ENCODE data around the gene IGFL2. TPM values are rescaled to one million over a fixed set of nuclear protein-coding genes. Genes with fewer than 3 reads are reported as not detected.
"Not testable (repeated sequence)": the region's sequence is repeated elsewhere in the genome, so short reads cannot be mapped to it uniquely, and the experiment has no call there.

The IGFL2 gene
- total RNA-seq, 2 donors from 2014 or later = 0.72 TPM; not detected in 1

GRCh38 chr19:46159418-46160232 lies 11.6 kb downstream of the IGFL2 start:
- no peaks in the 10 kb centered on the region for H3K4me1 Mint-ChIP-seq
- no peaks in the 10 kb centered on the region for H3K9me3 ChIP-seq (ENCODE audit: control insufficient read depth, low read length, poor library complexity, severe bottlenecking)
- no peak overlapping the region for H3K4me3 Mint-ChIP-seq
- DNase-seq (no peak), ATAC-seq (no peak)
- H3K27me3 Mint-ChIP-seq = peaks cover 56% of the 10 kb centered on the region
- H3K36me3 Mint-ChIP-seq (ENCODE audit: low read depth) = no peaks in the 10 kb centered on the region
- no peak overlapping the region for H3K27ac Mint-ChIP-seq

DNA sequence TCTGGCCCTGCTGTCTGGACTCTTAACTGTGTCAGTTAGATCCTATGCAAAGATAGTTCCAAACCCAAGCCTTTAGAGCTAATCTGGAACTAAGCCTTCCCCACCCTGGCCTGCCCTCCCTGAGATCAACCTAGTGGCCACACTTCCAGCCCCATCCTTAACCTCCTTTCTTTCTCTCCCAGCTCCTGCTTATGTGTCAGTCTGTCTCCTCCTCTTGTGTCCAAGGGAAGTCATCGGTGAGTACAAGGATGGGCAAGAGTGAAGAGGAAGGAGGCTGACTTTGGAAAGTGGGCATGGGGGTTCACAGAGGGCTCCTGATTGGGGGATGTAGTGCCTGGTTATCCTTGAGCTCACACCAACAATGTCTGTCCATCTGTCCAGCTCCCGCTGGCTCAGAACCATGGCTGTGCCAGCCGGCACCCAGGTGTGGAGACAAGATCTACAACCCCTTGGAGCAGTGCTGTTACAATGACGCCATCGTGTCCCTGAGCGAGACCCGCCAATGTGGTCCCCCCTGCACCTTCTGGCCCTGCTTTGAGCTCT lies 12.3 kb downstream of the IGFL2 start:
- H3K27ac Mint-ChIP-seq = no peak overlapping the region
- DNase-seq = no peak

DNA sequence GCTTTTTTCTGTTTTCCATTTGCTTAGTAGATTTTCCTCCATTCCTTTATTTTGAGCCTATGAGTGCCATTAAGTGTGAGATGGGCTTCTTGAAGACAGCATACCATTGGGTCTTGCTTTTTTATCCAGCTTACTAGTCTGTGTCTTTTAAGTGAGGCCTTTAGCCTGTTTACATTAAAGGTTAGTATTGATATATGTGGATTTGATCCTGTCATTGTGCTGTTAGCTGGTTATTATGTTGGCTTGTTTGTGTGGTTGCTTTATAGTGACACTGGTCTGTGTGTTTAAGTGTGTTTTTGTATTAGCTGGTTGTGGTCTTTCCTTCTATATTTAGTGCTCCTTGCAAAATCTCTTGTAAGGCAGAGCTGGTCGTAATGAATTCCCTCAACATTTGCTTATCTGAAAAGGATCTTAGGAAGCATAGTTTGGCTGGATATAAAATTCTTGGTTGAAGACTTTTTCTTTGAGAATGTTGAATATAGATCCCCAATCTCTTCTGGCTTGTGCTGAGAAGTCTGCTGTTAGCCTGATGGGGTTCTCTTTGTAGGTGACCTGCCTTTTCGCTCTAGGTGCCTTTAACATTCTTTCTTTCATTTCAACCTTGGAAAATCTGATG lies 13.7 kb downstream of the IGFL2 start:
- ATAC-seq; H3K9me3 ChIP-seq (ENCODE audit: control insufficient read depth, low read length, poor library complexity, severe bottlenecking); H3K4me1 Mint-ChIP-seq; DNase-seq; H3K4me3 Mint-ChIP-seq; H3K36me3 Mint-ChIP-seq (ENCODE audit: low read depth); H3K27ac Mint-ChIP-seq: not testable (repeated sequence)
- H3K27me3 Mint-ChIP-seq = peaks cover 50% of the 10 kb centered on the region

More for the DNA sequence above, 12.3 kb downstream of the IGFL2 start:
- Mint-ChIP-seq H3K4me1 (no peaks in the 10 kb centered on the region), H3K4me3 (no peak overlapping the region), H3K27me3 (peaks cover 57% of the 10 kb centered on the region), H3K36me3 (ENCODE audit: low read depth) (no peaks in the 10 kb centered on the region)
- no peak for ATAC-seq
- H3K9me3 ChIP-seq (ENCODE audit: control insufficient read depth, low read length, poor library complexity, severe bottlenecking) = no peaks in the 10 kb centered on the region

DNA sequence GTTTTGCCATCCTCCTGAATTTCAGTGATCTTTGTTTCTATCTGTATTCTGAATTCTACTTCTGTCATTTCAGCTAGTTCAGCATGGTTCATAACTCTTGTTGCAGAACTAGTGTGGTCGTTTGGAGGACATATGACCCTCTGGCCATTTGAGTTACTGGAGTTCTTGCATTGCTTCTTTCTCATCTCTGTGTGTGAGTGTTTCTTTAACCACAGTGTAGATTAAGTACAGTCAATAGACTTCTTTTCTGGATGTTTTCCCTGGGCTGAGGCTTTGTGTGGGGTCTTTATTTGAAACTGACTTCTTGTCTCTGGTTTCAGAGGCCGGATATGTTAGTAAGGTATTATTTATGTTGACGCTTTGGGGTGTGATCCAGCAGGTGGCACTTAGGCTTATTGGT lies 14.7 kb downstream of the IGFL2 start:
- no peaks in the 10 kb centered on the region for H3K36me3 Mint-ChIP-seq (ENCODE audit: low read depth)
- peaks cover 55% of the 10 kb centered on the region for H3K27me3 Mint-ChIP-seq
- DNase-seq (no peak), ATAC-seq (no peak)
- H3K9me3 ChIP-seq (ENCODE audit: control insufficient read depth, low read length, poor library complexity, severe bottlenecking) = no peaks in the 10 kb centered on the region
- no peak overlapping the region for H3K27ac Mint-ChIP-seq
- H3K4me3 Mint-ChIP-seq = no peak overlapping the region
- no peaks in the 10 kb centered on the region for H3K4me1 Mint-ChIP-seq

- Mint-ChIP-seq H3K4me1 (peaks cover 4% of the 10 kb centered on the region), H3K27ac (no peak overlapping the region), H3K27me3 (peaks cover 44% of the 10 kb centered on the region), H3K36me3 (ENCODE audit: low read depth) (peaks cover 3% of the 10 kb centered on the region), H3K4me3 (no peak overlapping the region)
- no peaks in the 10 kb centered on the region for H3K9me3 ChIP-seq (ENCODE audit: control insufficient read depth, low read length, poor library complexity, severe bottlenecking)
- DNase-seq = no peak
- no peak for ATAC-seq
Measured at GRCh38 chr19:46173886-46174480, 25.9 kb downstream of the IGFL2 start.

GRCh38 chr19:46176116-46176860 lies 28.2 kb downstream of the IGFL2 start:
- peaks cover 51% of the 10 kb centered on the region for H3K27me3 Mint-ChIP-seq
- H3K27ac Mint-ChIP-seq = no peak overlapping the region
- no peak for ATAC-seq

GRCh38 chr19:46179076-46179759 lies 31.2 kb downstream of the IGFL2 start:
- no peak for DNase-seq
- H3K4me1 Mint-ChIP-seq = peaks cover 2% of the 10 kb centered on the region
- peaks cover 4% of the 10 kb centered on the region for H3K36me3 Mint-ChIP-seq (ENCODE audit: low read depth)
- H3K9me3 ChIP-seq (ENCODE audit: control insufficient read depth, low read length, poor library complexity, severe bottlenecking) = no peaks in the 10 kb centered on the region
- peaks cover 52% of the 10 kb centered on the region for H3K27me3 Mint-ChIP-seq
- no peak for ATAC-seq
- H3K27ac Mint-ChIP-seq = no peak overlapping the region
- no peak overlapping the region for H3K4me3 Mint-ChIP-seq

More at GRCh38 chr19:46176116-46176860, 28.2 kb downstream of the IGFL2 start:
- peaks cover 4% of the 10 kb centered on the region for H3K4me1 Mint-ChIP-seq
- H3K4me3 Mint-ChIP-seq = no peak overlapping the region
- H3K36me3 Mint-ChIP-seq (ENCODE audit: low read depth) = no peaks in the 10 kb centered on the region
- DNase-seq = no peak
- no peaks in the 10 kb centered on the region for H3K9me3 ChIP-seq (ENCODE audit: control insufficient read depth, low read length, poor library complexity, severe bottlenecking)

- ATAC-seq (no peak), DNase-seq (no peak)
- H3K9me3 ChIP-seq (ENCODE audit: control insufficient read depth, low read length, poor library complexity, severe bottlenecking) = no peaks in the 10 kb centered on the region
- H3K4me3 Mint-ChIP-seq = no peak overlapping the region
- H3K27me3 Mint-ChIP-seq = peaks cover 60% of the 10 kb centered on the region
- peaks cover 9% of the 10 kb centered on the region for H3K4me1 Mint-ChIP-seq
- H3K36me3 Mint-ChIP-seq (ENCODE audit: low read depth) = peaks cover 4% of the 10 kb centered on the region
- H3K27ac Mint-ChIP-seq = no peak overlapping the region
Measured at GRCh38 chr19:46180701-46181387, 32.8 kb downstream of the IGFL2 start.

DNA sequence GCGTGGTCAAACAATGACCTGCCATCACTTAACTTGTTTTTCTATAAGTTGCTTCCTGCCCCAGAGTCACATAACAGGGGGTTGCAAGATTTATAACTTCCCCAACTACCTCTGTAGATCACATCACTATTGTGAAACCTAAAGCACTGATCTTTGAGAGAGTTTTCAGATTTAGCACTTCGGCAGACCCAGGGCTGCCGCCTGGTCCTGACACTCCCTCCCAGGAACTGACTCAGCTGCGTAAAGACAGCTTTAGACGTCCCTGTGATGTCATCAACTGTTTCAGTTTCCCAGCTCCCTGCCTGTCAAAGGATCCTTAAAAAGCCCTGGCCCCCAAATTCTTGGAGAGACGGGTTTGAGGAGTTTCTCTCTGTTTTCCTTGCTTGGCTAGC lies 33.3 kb downstream of the IGFL2 start:
- ATAC-seq = no peak

GRCh38 chr19:46182476-46182875 lies 34.4 kb downstream of the IGFL2 start:
- no peaks in the 10 kb centered on the region for H3K9me3 ChIP-seq (ENCODE audit: control insufficient read depth, low read length, poor library complexity, severe bottlenecking)
- DNase-seq = no peak
- H3K4me3 Mint-ChIP-seq = no peak overlapping the region
- peaks cover 54% of the 10 kb centered on the region for H3K27me3 Mint-ChIP-seq
- no peak overlapping the region for H3K27ac Mint-ChIP-seq
- no peak for ATAC-seq
- peaks cover 4% of the 10 kb centered on the region for H3K36me3 Mint-ChIP-seq (ENCODE audit: low read depth)
- peaks cover 9% of the 10 kb centered on the region for H3K4me1 Mint-ChIP-seq

More for the DNA sequence above, 33.3 kb downstream of the IGFL2 start:
- H3K9me3 ChIP-seq (ENCODE audit: control insufficient read depth, low read length, poor library complexity, severe bottlenecking) = no peaks in the 10 kb centered on the region
- Mint-ChIP-seq H3K27ac (no peak overlapping the region), H3K36me3 (ENCODE audit: low read depth) (peaks cover 4% of the 10 kb centered on the region), H3K4me3 (no peak overlapping the region), H3K27me3 (peaks cover 58% of the 10 kb centered on the region), H3K4me1 (peaks cover 9% of the 10 kb centered on the region)
- DNase-seq = no peak

- peak overlapping the region; percentile 37 for H3K27ac Mint-ChIP-seq
- peaks cover 55% of the 10 kb centered on the region for H3K27me3 Mint-ChIP-seq
- not testable (repeated sequence) for H3K4me1 Mint-ChIP-seq; DNase-seq; H3K36me3 Mint-ChIP-seq (ENCODE audit: low read depth); H3K4me3 Mint-ChIP-seq; ATAC-seq; H3K9me3 ChIP-seq (ENCODE audit: control insufficient read depth, low read length, poor library complexity, severe bottlenecking)
Measured at GRCh38 chr19:46184775-46185710, 37.0 kb downstream of the IGFL2 start.

All from T-helper 17 cell (primary cell).